Right renal cortex interstitium (tissue), 3 donors: ENCODE data around the gene FYN. TPM values are rescaled to one million over a fixed set of nuclear protein-coding genes. Genes with fewer than 3 reads are reported as not detected.

Experiments
- DNase-seq, 3 donors: peaks; one replicate each; pipeline ENCODE4 v3.0.0-alpha.2; 2013; ENCODE audit warnings: low read depth in 3 of 3, low spot score in 2 of 3
- polyA plus RNA-seq, 3 donors: library from polyadenylated mRNA; unstranded; fragments of 120-200 nt; gene quantifications; one replicate each; pipeline ENCODE4 v1.2.1, GENCODE V29; 2013; ENCODE audit not compliant: insufficient read length in 3 of 3

FYN gene
- polyA plus RNA-seq, 3 donors: 162 to 190 (median 187) TPM

DNA sequence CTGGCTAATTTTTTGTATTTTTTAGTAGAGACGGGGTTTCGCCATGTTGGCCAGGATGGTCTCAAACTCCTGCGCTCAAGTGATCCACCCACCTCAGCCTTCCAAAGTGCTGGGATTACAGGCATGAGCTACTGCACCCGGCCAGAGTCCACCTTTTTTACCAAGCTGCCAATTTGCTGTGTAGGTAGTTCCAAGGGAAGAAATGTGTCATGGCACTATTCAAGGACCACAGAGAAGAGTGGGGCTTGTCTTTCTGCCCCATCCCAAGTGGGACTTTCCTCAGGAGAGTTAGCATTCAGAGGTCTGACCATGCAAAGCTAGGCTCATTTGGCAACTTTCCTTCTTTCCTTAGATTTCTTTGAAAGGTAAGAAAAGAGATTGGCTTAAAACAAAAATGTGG lies 155.6 kb downstream of the FYN start:
- DNase-seq: no peak

GRCh38 chr6:111716325-111716724 lies 156.9 kb downstream of the FYN start:
- DNase-seq: no peak

DNA sequence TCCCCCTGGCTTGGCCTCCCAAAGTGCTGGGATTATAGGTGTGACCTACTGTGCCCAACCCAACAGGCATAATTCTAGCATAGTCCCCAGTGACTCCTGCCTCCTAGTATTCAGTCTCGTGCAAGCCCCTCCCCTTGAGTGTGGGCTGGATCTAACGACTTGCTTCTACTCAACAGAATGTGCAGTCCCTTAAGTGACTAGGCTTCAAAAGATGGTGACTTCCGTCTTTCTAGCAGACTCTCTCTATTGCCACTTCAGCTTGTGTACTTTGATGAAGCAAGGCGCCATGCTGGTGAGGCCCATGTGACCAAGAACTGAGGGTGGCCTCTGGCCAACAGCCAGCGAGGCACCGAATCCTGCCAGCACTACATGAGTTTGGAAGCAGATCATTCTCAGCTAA lies 157.9 kb downstream of the FYN start:
- DNase-seq: no peak

- DNase-seq: no peak
These were observed 158.6 kb downstream of the FYN start for GRCh38 chr6:111714416-111715270.

DNA sequence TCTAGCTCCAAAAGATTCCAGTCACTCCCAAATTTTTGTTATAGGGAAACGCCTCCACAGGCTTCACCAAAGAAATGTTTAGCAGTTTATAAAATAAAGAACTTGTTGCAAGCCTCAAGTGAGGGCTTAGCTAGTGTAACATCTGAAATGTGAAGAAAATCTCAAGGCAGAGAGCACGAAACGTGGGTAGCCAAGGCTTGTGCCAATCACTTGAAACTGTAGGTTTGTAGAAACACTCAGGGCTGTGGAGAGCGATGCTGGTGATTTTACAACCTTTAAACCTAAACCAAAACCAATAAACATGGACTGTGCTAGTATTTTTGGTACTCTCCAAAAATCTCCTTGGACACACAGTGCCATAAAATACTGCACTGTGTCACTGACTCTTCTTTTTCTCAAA lies 159.4 kb downstream of the FYN start:
- DNase-seq: no peak

- no peak for DNase-seq
These were observed 160.0 kb downstream of the FYN start for GRCh38 chr6:111713236-111713635.

DNA sequence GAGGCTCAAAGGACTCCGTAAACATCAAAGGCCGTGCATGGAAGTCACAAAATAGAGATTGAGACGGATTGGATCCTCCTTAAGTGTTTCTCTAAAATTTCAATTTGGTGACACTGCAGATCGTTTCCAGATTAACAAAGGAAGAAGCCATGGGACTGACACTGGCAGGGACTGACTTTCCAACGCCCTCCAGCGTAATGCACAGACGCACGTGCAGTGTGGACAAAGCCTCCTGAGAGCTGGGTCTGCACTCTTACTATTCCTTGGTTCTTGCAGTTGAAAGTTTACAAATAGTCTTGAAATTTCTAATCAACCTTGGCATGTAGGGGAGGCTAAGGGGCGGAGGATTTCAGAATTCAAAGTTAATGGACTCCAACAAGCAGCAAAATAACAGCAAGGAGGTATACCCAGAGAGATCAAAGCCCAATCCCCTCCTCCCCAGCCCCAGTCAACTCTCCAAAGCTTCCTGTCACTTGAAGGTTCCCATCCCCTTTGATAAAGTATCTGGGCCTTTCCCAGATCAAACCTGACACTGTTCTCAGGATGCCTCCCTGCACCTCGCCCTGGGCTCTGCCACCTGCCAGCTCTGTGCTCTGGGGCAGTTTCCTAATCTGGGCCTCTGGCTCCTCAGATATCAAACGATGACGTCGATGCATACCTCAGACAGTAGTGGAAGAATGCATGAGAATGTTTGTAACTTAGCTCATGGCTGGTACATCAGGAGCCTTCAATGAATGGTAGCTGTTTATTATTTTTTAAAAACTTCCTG lies 161.1 kb downstream of the FYN start:
- DNase-seq: no peak

- no peak for DNase-seq
These were observed 161.8 kb downstream of the FYN start for GRCh38 chr6:111711476-111711875.

GRCh38 chr6:111710911-111711310 lies 162.3 kb downstream of the FYN start:
- no peak for DNase-seq

GRCh38 chr6:111710439-111710838 lies 162.8 kb downstream of the FYN start:
- no peak for DNase-seq

- no peak for DNase-seq
These were observed 163.4 kb downstream of the FYN start for GRCh38 chr6:111709615-111710398.

- no peak for DNase-seq
These were observed 164.1 kb downstream of the FYN start for GRCh38 chr6:111709201-111709600.

DNA sequence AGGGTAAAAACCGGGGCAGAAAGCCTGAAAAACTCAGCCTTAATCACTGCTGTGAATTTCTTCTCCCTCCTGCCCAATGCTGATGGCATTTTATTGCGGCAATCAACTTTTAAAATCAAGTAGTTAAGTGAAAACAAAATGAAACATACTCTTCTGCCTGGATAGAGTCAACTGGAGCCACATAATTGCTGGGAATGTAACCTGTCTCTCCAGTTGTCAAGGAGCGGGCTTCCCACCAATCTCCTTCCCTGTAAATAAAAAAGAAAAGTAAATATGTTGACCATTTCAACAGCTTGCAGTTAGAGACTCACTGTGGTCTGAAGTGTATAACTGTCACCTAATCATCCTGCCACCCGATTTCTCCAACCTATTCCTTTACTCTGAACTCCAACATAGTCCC lies 165.5 kb downstream of the FYN start:
- DNase-seq: no peak

- DNase-seq: no peak
These were observed 166.3 kb downstream of the FYN start for GRCh38 chr6:111706841-111707391.

DNA sequence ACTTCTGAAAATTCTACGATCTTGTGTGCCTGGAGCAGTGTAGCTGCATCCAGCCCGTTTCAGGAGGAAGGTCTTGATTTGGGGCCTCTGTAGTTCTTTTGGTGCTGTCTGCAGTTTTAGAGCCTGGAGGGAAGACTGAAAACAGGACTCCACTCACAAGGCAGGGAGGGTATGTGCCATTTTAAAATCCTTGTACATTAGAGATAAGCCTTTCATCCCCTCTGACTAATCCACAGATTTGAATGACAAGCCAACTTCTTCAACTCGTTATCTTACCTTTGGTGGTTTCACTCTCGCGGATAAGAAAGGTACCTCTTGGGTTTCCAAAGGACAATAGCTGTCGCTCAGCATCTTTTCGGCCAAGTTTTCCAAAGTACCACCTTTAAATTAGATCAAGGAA lies 169.5 kb downstream of the FYN start:
- no peak for DNase-seq

- no peak for DNase-seq
These were observed 171.0 kb downstream of the FYN start for GRCh38 chr6:111702268-111702667.

DNA sequence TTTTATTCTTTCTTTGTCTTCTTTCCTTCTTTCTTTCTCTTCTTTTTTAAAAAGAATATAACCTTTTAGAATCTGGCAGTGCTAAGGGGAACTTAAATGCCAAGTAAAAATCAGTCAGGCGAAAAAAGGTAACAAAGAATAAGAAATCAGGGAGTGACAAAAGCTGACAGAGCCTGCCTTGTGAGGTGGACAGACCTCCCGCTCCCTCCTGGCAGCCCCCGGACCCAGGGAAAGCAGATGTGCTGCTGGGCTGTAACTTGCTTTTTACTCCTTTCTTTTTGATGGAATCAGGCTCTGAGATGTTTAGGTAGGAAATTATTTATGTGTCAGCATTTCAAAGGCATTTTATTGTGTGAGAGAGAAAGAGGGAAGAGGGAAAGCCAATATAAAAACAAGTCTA lies 172.1 kb downstream of the FYN start:
- no peak for DNase-seq

- DNase-seq: no peak
These were observed 173.0 kb downstream of the FYN start for GRCh38 chr6:111700135-111700690.

DNA sequence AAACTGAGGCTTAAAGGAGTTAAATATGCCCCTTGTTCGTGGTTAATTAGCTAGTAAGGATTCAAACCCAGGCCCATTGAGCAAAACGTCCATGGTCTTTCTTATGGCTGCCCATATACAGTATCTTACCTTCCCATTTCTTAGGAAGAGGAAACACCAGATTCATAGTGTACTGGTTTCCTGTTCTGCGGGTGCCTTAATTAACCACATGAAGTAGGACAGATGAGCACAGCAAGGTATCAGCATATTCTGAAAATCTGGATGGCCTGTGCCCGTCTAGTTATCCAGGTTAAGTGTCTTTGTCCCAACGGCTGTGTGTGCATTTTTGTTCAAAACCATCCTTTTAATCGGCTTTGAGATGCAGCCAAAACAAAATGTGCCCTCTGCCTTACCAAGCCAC lies 174.1 kb downstream of the FYN start:
- no peak for DNase-seq

DNA sequence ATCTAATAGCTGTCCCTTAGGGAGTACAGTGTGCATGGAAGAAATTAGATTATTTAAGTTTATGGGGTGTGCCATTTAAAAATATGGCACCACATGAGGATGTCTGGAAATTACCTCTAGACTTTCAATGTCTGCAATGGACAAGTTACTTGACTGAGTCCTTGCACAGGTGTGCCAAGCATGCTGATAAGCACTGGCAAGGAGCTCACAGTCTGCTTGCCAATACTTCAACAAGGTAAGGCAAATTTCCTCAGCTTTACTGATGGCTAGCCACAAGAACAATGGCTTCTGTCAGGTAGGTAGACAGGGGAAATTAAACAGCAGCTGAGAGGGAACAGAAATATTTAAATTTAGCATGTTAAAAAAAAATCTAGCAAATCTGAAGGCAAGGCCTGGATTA lies 176.4 kb downstream of the FYN start:
- DNase-seq: no peak
